SK-N-SH treated with all-trans-retinoic acid at 6 μM for 48 hours (cell line): Measurements from ENCODE around the gene SPATS2.

Source experiments
- ATAC-seq: fragments of 200-7000 bp; cut with Tn5 transposase; 3 replicates; pipeline ENCODE4 v1.9.1; 2020; ENCODE audit warnings: mild to moderate bottlenecking, moderate library complexity
- ARNTL ChIP-seq: fragments of 450-650 bp; formaldehyde crosslinking; IDR thresholded peaks from 2 replicates; pipeline ENCODE4 v1.5.0; 2020; ENCODE audit warnings: low read depth, mild to moderate bottlenecking, moderate library complexity, borderline replicate concordance
- BACH2 ChIP-seq: fragments of 250-450 bp; sonication (Bioruptor Pico); IDR thresholded peaks from 2 replicates; pipeline ENCODE4 v1.9.0; 2021; ENCODE audit warnings: mild to moderate bottlenecking, borderline replicate concordance
- CSDC2 ChIP-seq: fragments of 250-450 bp; sonication (Bioruptor Pico); IDR thresholded peaks from 2 replicates; pipeline ENCODE4 v1.5.0; 2020; ENCODE audit warnings: mild to moderate bottlenecking, moderate library complexity
- ESRRG ChIP-seq: fragments of 250-450 bp; sonication (Bioruptor Pico); IDR thresholded peaks from 2 replicates; pipeline ENCODE4 v1.6.1; 2021; ENCODE audit warnings: mild to moderate bottlenecking
- GLIS3 ChIP-seq: fragments of 250-450 bp; sonication (Bioruptor Pico); IDR thresholded peaks from 2 replicates; pipeline ENCODE4 v1.5.0; 2020; ENCODE audit warnings: mild to moderate bottlenecking, moderate library complexity
- ISL1 ChIP-seq: fragments of 250-450 bp; sonication (Bioruptor Pico); IDR thresholded peaks from 2 replicates; pipeline ENCODE4 v2.1.2; 2022; ENCODE audit warnings: mild to moderate bottlenecking, moderate library complexity
- RARB ChIP-seq: fragments of 250-450 bp; sonication (Bioruptor Pico); IDR thresholded peaks from 2 replicates; pipeline ENCODE4 v1.8.0; 2021; ENCODE audit warnings: mild to moderate bottlenecking, moderate library complexity
- SNAI2 ChIP-seq: fragments of 250-450 bp; sonication (Bioruptor Pico); IDR thresholded peaks from 2 replicates; pipeline ENCODE4 v1.5.0; 2020; ENCODE audit warnings: mild to moderate bottlenecking, moderate library complexity
- TCF4 ChIP-seq: fragments of 250-450 bp; sonication (Bioruptor Pico); IDR thresholded peaks from 2 replicates; pipeline ENCODE4 v1.8.0; 2021; ENCODE audit warnings: mild to moderate bottlenecking, moderate library complexity, borderline replicate concordance
- ZFP3 ChIP-seq: fragments of 250-450 bp; sonication (Bioruptor Pico); IDR thresholded peaks from 2 replicates; pipeline ENCODE4 v1.5.0; 2020; ENCODE audit warnings: mild to moderate bottlenecking, moderate library complexity
- ZFP30 ChIP-seq: fragments of 450-650 bp; formaldehyde crosslinking; IDR thresholded peaks from 2 replicates; pipeline ENCODE4 v1.5.0; 2022; ENCODE audit warnings: mild to moderate bottlenecking, moderate library complexity
- ZNF565 ChIP-seq: fragments of 450-650 bp; formaldehyde crosslinking; conservative IDR thresholded peaks from 2 replicates; pipeline ENCODE4 v1.5.0; 2020; ENCODE audit warnings: low read depth, mild to moderate bottlenecking, moderate library complexity
- ZNF70 ChIP-seq: fragments of 450-650 bp; formaldehyde crosslinking; IDR thresholded peaks from 2 replicates; pipeline ENCODE4 v1.5.0; 2020; ENCODE audit warnings: mild to moderate bottlenecking, moderate library complexity
- ZNF8 ChIP-seq: fragments of 450-650 bp; formaldehyde crosslinking; IDR thresholded peaks from 2 replicates; pipeline ENCODE4 v1.5.0; 2020; ENCODE audit warnings: mild to moderate bottlenecking, moderate library complexity
- TF ChIP-seq, protein P1 (sequence below): fragments of 250-450 bp; sonication (Bioruptor Pico); IDR thresholded peaks from 2 replicates; pipeline ENCODE4 v1.8.0; 2020; ENCODE audit warnings: mild to moderate bottlenecking, moderate library complexity, borderline replicate concordance
- TF ChIP-seq, protein P2 (sequence below): fragments of 250-450 bp; sonication (Bioruptor Pico); IDR thresholded peaks from 2 replicates; pipeline ENCODE4 v1.8.0; 2021; ENCODE audit warnings: low read depth, mild to moderate bottlenecking, moderate library complexity, borderline replicate concordance
- TF ChIP-seq, protein P3 (sequence below): fragments of 250-450 bp; sonication (Bioruptor Pico); IDR thresholded peaks from 2 replicates; pipeline ENCODE4 v1.5.1; 2020; ENCODE audit warnings: low read depth, mild to moderate bottlenecking, moderate library complexity
- TF ChIP-seq, protein P4 (sequence below): fragments of 250-450 bp; sonication (Bioruptor Pico); IDR thresholded peaks from 2 replicates; pipeline ENCODE4 v1.5.1; 2021; ENCODE audit warnings: mild to moderate bottlenecking, moderate library complexity
- TF ChIP-seq, protein P5 (sequence below): fragments of 250-450 bp; sonication (Bioruptor Pico); IDR thresholded peaks from 2 replicates; pipeline ENCODE4 v1.5.0; 2020; ENCODE audit warnings: mild to moderate bottlenecking, moderate library complexity

Gene SPATS2

DNA sequence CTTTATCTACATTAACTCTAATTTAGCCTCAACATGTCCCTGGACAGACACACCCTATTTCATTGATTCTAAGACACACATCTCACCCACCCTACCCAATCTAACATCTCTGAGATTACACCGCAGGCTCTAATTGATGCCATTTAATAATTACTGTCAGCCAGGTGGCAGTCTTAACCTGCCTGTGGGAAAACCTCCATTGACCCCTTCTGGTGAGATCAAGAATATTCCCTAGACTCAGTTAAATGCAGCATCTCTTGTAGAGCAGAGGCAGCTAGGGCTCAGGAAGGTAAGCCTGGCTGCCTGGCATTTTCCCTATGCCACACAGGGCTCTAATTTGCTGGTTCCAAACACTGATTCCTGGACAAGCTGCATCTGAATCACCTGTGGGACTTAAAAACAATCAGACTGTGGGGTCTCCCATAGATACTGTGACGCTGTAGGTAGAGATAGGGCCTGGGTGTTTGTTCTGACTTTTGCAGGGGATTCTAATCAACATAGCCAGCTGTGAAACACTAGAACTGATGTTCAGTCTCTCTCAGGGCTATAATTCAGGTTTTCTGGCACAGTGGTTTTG lies 186.3 kb downstream of the SPATS2 start (continued):
- TF ChIP-seq CSDC2, result no peak
- TF ChIP-seq ESRRG (CRISPR knock-in tag), result no peak
- no peak for TF ChIP-seq SNAI2
- no peak for TF ChIP-seq ISL1 (CRISPR knock-in tag)
- TF ChIP-seq, all 23 proteins: peak for 0

DNA sequence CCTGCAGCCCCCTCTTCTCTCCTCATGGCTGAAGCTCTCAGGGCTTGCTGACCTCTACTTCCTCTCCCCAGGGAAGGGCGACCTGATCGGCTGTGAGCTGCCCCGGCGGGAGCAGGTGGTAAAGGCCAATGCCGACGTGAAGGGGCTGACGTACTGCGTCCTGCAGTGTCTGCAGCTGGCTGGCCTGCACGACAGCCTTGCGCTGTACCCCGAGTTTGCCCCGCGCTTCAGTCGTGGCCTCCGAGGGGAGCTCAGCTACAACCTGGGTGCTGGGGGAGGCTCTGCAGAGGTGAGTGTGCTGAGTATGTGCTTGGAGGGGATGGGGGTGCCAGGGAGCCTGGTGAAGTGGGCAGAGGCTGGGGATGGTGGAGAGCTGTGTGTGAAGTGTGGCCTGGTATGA lies 187.0 kb downstream of the SPATS2 start:
- TF ChIP-seq, protein P1, sequence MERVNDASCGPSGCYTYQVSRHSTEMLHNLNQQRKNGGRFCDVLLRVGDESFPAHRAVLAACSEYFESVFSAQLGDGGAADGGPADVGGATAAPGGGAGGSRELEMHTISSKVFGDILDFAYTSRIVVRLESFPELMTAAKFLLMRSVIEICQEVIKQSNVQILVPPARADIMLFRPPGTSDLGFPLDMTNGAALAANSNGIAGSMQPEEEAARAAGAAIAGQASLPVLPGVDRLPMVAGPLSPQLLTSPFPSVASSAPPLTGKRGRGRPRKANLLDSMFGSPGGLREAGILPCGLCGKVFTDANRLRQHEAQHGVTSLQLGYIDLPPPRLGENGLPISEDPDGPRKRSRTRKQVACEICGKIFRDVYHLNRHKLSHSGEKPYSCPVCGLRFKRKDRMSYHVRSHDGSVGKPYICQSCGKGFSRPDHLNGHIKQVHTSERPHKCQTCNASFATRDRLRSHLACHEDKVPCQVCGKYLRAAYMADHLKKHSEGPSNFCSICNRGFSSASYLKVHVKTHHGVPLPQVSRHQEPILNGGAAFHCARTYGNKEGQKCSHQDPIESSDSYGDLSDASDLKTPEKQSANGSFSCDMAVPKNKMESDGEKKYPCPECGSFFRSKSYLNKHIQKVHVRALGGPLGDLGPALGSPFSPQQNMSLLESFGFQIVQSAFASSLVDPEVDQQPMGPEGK (CRISPR knock-in tag), result no peak

DNA sequence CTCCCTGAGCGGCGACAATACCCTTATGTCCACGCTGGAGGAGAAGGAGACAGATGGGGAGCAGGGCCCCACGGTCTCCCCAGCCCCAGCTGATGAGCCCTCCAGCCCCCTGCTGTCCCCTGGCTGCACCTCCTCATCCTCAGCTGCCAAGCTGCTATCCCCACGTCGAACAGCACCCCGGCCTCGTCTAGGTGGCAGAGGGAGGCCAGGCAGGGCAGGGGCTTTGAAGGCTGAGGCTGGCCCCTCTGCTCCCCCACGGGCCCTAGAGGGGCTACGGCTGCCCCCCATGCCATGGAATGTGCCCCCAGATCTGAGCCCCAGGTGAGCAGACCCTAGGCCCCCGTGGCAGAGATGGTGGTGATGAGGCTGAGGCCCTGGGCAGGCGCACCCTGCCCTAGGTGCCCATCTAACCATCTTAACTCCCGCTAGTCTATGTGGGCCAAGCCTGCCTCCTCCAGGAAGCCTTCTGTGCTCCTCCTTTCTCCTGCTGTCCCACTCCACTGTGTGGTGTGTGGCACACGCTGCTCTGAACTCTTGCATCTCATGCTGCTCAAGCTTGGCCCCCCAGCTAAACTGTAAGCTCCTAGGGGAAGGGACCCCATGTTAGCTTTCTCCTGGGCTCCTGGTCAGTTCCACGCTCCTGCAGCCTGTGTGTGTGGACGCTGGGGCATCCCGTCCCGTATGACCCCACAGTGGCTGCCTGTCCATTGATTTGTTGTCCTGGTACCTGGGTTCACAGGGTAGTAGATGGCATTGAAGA lies 188.5 kb downstream of the SPATS2 start:
- no peak for ATAC-seq
- TF ChIP-seq RARB (CRISPR knock-in tag) (no peak), BACH2 (CRISPR knock-in tag) (no peak), SNAI2 (no peak), ESRRG (CRISPR knock-in tag) (no peak), ZFP3 (CRISPR knock-in tag) (no peak), GLIS3 (CRISPR knock-in tag) (no peak), ZNF565 (CRISPR knock-in tag) (no peak), TCF4 (CRISPR knock-in tag) (no peak), ARNTL (CRISPR knock-in tag) (no peak), ZNF8 (CRISPR knock-in tag) (no peak), ZNF70 (CRISPR knock-in tag) (no peak), ZFP30 (CRISPR knock-in tag) (no peak)
- TF ChIP-seq, protein P1 (CRISPR knock-in tag), result no peak
- TF ChIP-seq, protein P2, sequence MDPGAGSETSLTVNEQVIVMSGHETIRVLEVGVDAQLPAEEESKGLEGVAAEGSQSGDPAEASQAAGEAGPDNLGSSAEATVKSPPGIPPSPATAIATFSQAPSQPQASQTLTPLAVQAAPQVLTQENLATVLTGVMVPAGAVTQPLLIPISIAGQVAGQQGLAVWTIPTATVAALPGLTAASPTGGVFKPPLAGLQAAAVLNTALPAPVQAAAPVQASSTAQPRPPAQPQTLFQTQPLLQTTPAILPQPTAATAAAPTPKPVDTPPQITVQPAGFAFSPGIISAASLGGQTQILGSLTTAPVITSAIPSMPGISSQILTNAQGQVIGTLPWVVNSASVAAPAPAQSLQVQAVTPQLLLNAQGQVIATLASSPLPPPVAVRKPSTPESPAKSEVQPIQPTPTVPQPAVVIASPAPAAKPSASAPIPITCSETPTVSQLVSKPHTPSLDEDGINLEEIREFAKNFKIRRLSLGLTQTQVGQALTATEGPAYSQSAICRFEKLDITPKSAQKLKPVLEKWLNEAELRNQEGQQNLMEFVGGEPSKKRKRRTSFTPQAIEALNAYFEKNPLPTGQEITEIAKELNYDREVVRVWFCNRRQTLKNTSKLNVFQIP (CRISPR knock-in tag), result no peak
- TF ChIP-seq, protein P3, sequence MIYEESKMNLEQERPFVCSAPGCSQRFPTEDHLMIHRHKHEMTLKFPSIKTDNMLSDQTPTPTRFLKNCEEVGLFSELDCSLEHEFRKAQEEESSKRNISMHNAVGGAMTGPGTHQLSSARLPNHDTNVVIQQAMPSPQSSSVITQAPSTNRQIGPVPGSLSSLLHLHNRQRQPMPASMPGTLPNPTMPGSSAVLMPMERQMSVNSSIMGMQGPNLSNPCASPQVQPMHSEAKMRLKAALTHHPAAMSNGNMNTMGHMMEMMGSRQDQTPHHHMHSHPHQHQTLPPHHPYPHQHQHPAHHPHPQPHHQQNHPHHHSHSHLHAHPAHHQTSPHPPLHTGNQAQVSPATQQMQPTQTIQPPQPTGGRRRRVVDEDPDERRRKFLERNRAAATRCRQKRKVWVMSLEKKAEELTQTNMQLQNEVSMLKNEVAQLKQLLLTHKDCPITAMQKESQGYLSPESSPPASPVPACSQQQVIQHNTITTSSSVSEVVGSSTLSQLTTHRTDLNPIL, result no peak
- TF ChIP-seq, protein P4, sequence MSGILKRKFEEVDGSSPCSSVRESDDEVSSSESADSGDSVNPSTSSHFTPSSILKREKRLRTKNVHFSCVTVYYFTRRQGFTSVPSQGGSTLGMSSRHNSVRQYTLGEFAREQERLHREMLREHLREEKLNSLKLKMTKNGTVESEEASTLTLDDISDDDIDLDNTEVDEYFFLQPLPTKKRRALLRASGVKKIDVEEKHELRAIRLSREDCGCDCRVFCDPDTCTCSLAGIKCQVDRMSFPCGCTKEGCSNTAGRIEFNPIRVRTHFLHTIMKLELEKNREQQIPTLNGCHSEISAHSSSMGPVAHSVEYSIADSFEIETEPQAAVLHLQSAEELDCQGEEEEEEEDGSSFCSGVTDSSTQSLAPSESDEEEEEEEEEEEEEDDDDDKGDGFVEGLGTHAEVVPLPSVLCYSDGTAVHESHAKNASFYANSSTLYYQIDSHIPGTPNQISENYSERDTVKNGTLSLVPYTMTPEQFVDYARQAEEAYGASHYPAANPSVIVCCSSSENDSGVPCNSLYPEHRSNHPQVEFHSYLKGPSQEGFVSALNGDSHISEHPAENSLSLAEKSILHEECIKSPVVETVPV (CRISPR knock-in tag), result no peak
- TF ChIP-seq, protein P5, sequence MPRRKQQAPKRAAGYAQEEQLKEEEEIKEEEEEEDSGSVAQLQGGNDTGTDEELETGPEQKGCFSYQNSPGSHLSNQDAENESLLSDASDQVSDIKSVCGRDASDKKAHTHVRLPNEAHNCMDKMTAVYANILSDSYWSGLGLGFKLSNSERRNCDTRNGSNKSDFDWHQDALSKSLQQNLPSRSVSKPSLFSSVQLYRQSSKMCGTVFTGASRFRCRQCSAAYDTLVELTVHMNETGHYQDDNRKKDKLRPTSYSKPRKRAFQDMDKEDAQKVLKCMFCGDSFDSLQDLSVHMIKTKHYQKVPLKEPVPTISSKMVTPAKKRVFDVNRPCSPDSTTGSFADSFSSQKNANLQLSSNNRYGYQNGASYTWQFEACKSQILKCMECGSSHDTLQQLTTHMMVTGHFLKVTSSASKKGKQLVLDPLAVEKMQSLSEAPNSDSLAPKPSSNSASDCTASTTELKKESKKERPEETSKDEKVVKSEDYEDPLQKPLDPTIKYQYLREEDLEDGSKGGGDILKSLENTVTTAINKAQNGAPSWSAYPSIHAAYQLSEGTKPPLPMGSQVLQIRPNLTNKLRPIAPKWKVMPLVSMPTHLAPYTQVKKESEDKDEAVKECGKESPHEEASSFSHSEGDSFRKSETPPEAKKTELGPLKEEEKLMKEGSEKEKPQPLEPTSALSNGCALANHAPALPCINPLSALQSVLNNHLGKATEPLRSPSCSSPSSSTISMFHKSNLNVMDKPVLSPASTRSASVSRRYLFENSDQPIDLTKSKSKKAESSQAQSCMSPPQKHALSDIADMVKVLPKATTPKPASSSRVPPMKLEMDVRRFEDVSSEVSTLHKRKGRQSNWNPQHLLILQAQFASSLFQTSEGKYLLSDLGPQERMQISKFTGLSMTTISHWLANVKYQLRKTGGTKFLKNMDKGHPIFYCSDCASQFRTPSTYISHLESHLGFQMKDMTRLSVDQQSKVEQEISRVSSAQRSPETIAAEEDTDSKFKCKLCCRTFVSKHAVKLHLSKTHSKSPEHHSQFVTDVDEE (CRISPR knock-in tag), result no peak

More for the DNA sequence above, 187.0 kb downstream of the SPATS2 start:
- no peak; the same call in 2 of the 3 replicates for ATAC-seq
